Measurements from ENCODE around the gene SGTB. TPM values are rescaled to one million over a fixed set of nuclear protein-coding genes. Genes with fewer than 3 reads are reported as not detected.

Gene SGTB
- total RNA-seq, 2 donors from 2014 or later = 6.8 to 6.9 TPM

GRCh38 chr5:65651144-65651543 lies 70.8 kb downstream of the SGTB start:
- H3K27ac ChIP-seq = no peak overlapping the region
- H3K9me3 ChIP-seq = no peaks in the 10 kb centered on the region
- TF ChIP-seq CTCF (IDR thresholded peaks at IDR 0.05) = no peak
- no peak for DNase-seq (ENCODE audit: low spot score)
- no peaks in the 10 kb centered on the region for H3K27me3 ChIP-seq
- H3K4me3 ChIP-seq = no peak overlapping the region
- peaks cover 14% of the 10 kb centered on the region for H3K36me3 ChIP-seq
- H3K4me1 ChIP-seq = no peaks in the 10 kb centered on the region

- no peak for DNase-seq (ENCODE audit: low spot score)
- H3K4me3 ChIP-seq = no peak overlapping the region
- no peak for TF ChIP-seq CTCF (IDR thresholded peaks at IDR 0.05)
- H3K4me1 ChIP-seq = no peaks in the 10 kb centered on the region
- no peaks in the 10 kb centered on the region for H3K27me3 ChIP-seq
- no peaks in the 10 kb centered on the region for H3K9me3 ChIP-seq
- H3K36me3 ChIP-seq = peaks cover 15% of the 10 kb centered on the region
- H3K27ac ChIP-seq = no peak overlapping the region
Observed at GRCh38 chr5:65647941-65648340, 74.0 kb downstream of the SGTB start.

GRCh38 chr5:65646938-65647337 lies 75.0 kb downstream of the SGTB start:
- H3K36me3 ChIP-seq = peaks cover 15% of the 10 kb centered on the region
- no peaks in the 10 kb centered on the region for H3K4me1 ChIP-seq
- H3K27ac ChIP-seq = no peak overlapping the region
- no peak overlapping the region for H3K4me3 ChIP-seq
- DNase-seq (ENCODE audit: low spot score) = no peak
- no peak for TF ChIP-seq CTCF (IDR thresholded peaks at IDR 0.05)
- H3K27me3 ChIP-seq = no peaks in the 10 kb centered on the region
- no peaks in the 10 kb centered on the region for H3K9me3 ChIP-seq

- Histone ChIP-seq H3K4me1 (no peaks in the 10 kb centered on the region), H3K9me3 (no peaks in the 10 kb centered on the region), H3K36me3 (peaks cover 50% of the 10 kb centered on the region), H3K27ac (no peak overlapping the region), H3K4me3 (no peak overlapping the region), H3K27me3 (no peaks in the 10 kb centered on the region)
- no peak for TF ChIP-seq CTCF (IDR thresholded peaks at IDR 0.05)
- no peak for DNase-seq (ENCODE audit: low spot score)
Observed at GRCh38 chr5:65640240-65640639, 81.7 kb downstream of the SGTB start.

- no peaks in the 10 kb centered on the region for H3K9me3 ChIP-seq
- DNase-seq (ENCODE audit: low spot score) = no peak
- H3K27ac ChIP-seq = no peak overlapping the region
- TF ChIP-seq CTCF (IDR thresholded peaks at IDR 0.05) = no peak
- no peaks in the 10 kb centered on the region for H3K27me3 ChIP-seq
- H3K4me3 ChIP-seq = no peak overlapping the region
- peaks cover 17% of the 10 kb centered on the region for H3K36me3 ChIP-seq
- H3K4me1 ChIP-seq = peaks cover 0 to 4% of the 10 kb centered on the region in 2 donors
Observed at GRCh38 chr5:65630981-65631380, 90.9 kb downstream of the SGTB start.

GRCh38 chr5:65625743-65626142 lies 96.2 kb downstream of the SGTB start:
- Histone ChIP-seq H3K9me3 (no peaks in the 10 kb centered on the region), H3K36me3 (peaks cover 8% of the 10 kb centered on the region), H3K4me3 (peak overlapping the region; percentile 72 to 98), H3K27me3 (no peaks in the 10 kb centered on the region), H3K4me1 (peaks cover 0 to 34% of the 10 kb centered on the region in 2 donors), H3K27ac (no peak overlapping the region)
- DNase-seq (ENCODE audit: low spot score) = no peak
- TF ChIP-seq CTCF (IDR thresholded peaks at IDR 0.05) = no peak

Measured in right atrium auricular region (tissue), 2 donors.